Peyer's patch (tissue), 4 donors: ENCODE results near the gene C18orf63.

Source experiments
- POLR2A ChIP-seq, 2 donors: fragments of 450-650 bp; IDR thresholded peaks; one replicate each; pipeline ENCODE4 v1.5.1; 2017; ENCODE audit warnings: antibody characterized with exemption in 2 of 2, mild to moderate bottlenecking in 2 of 2, moderate library complexity in 2 of 2
- TF ChIP-seq, protein P1 (sequence below), 6 experiments: fragments of 450-650 bp in 4 of 6; fragments of 200-600 bp in 2 of 6; sonication (generic) in 1 of 6; IDR thresholded peaks; one replicate each; pipeline ENCODE4 v1.5.1; 2017 to 2019; ENCODE audit warnings: antibody characterized with exemption in 6 of 6, mild to moderate bottlenecking in 3 of 6, moderate library complexity in 1 of 6

DNA sequence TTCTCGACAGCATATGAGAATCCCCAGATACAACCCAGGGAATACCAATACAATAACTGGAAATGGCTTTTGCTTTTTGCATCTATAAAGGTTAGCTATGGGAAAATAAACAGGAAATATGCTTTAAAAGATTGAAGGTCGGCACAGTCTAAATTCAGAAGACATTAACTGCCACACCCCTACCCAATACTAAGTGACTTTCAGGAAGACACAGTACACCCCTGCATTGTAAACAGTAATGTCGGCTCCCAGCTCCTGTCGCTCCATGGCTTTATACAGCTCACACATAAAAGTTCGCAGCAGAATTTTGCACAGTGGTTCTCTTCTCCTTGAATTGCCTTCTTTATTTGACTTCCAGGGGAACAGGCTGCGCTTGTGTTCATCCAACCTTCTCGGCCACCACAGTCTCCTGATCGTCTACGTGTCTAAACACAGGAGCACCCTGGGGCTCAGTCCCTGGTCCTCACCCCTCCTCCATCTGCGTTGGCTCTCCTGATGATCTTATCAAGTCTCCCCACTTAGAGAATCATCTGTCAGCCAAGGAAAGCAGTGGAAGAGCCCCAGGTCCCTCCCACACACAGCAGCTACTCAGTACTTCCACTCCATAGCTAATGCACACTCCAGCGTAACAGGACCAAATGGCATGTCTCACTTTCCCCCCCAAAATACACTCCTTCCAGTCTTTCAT lies 46.6 kb upstream of the C18orf63 start:
- TF ChIP-seq, protein P1, sequence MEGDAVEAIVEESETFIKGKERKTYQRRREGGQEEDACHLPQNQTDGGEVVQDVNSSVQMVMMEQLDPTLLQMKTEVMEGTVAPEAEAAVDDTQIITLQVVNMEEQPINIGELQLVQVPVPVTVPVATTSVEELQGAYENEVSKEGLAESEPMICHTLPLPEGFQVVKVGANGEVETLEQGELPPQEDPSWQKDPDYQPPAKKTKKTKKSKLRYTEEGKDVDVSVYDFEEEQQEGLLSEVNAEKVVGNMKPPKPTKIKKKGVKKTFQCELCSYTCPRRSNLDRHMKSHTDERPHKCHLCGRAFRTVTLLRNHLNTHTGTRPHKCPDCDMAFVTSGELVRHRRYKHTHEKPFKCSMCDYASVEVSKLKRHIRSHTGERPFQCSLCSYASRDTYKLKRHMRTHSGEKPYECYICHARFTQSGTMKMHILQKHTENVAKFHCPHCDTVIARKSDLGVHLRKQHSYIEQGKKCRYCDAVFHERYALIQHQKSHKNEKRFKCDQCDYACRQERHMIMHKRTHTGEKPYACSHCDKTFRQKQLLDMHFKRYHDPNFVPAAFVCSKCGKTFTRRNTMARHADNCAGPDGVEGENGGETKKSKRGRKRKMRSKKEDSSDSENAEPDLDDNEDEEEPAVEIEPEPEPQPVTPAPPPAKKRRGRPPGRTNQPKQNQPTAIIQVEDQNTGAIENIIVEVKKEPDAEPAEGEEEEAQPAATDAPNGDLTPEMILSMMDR (IDR thresholded peaks at IDR 0.05), result no peak
- TF ChIP-seq POLR2A (IDR thresholded peaks at IDR 0.05), result no peak
